GM12873 (cell line): ENCODE results near the gene CCDC40.

Experiments used
- CTCF ChIP-seq: IDR thresholded peaks from 2 replicates; pipeline ENCODE4 v1.5.1; 2012; ENCODE audit warnings: low read depth, mild to moderate bottlenecking, moderate library complexity, low read length, control low read depth; ENCODE audit not compliant: insufficient read depth; ENCODE audit errors: missing control alignments

The CCDC40 gene

DNA sequence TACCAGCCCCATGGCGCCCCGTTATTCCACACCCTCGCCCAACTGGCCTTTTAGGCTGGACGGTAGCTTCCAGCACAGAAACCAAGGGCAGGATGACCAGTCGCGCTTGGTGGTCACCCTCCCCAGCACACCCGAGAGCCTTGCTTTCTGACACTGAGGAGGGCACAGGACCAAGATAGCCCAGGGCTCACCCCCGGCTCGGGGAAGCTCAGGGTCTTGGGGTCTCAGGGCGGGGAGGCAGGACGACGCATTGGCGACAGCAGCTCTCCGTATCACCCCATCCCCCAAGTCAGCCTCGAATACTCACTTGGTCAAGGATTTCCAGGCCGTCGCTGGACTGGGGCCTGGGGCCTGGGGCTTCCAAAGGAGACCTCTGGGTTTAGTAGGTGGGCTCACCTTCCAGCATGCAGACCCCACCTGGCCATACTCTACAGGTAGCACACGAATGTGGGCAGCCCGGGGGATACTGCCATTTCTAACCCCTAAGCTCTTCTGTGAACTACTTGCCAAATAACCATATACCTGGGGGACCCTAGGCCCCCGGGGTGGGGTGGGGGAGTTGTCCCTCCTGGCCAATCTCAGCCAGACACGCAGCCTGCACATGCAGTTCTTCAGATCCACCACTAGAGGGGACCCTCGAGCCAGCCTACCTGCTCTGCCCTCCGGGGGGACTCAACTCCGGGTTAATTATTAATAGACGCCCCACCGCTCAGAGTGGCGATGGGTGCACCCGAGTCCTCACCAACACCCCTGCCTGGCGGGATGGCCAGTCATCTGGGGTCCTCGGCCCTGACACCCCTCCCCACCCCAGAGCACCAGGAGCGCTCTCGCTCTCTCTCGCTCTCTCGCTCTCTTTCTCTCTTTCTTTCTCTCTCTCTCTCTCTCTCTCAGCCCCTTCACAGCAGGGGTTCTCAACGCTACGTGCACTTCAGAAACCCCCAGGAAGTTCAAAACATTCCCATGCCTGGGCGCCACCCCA is 30.8 kb upstream of the CCDC40 start:
- TF ChIP-seq CTCF = peak; percentile 97

DNA sequence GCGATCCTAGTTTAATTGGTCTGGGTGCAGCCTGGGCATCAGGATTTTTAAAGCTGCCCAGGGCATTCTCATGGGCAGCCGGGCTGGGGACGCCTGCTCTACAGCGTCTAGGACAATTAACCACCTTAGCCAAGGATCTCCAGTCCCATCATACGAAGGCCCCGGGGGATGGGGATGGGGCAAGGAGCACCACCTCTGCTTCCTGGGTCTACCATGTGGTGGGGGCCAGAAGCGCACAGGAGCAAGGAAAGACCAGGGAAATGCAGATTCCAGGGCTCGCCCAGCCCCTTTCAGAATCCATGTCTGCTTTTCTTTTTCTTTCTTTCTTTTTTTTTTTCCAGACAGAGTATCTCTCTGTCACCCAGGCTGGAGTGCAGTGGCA is 30.1 kb upstream of the CCDC40 start:
- no peak for TF ChIP-seq CTCF

GRCh38 chr17:80006811-80007752 is 29.4 kb upstream of the CCDC40 start:
- no peak for TF ChIP-seq CTCF

- TF ChIP-seq CTCF = no peak
These were observed 28.5 kb upstream of the CCDC40 start for GRCh38 chr17:80007939-80008338.

- peak; percentile 95 for TF ChIP-seq CTCF
These were observed 28.0 kb upstream of the CCDC40 start for GRCh38 chr17:80008383-80008840.

DNA sequence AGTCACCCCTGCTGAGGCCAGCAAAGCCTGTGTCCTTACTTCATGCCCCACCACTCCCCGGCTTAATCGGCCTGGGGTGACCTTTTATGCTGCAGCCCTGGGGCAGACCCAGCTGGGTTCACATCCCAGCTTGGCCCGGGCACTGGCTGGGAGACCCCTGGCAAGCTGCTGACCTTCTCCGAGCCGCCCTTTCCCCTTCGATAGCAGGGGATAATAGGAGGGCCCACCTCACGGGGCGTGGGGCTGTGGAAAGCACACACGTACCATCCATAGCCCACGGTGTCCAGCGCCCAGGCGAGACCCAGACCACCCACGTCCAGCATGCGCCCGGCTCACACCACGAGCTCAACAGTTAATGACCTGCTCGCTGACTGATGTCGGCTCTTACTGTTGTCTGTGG is 27.6 kb upstream of the CCDC40 start:
- TF ChIP-seq CTCF = no peak
